Esophagus muscularis mucosa (tissue), 4 donors: ENCODE measurements around the gene TMEM59. TPM values are rescaled to one million over a fixed set of nuclear protein-coding genes. Genes with fewer than 3 reads are reported as not detected.

Experiments used
- DNase-seq: peaks from one replicate; pipeline ENCODE4 v3.0.0-alpha.2; 2017; ENCODE audit errors: extremely low spot score
- H3K27ac ChIP-seq, 4 donors: fragments of 200-600 bp; sonication (generic); replicated peaks in 1 of 4; 1 replicate in 3 of 4; 2 replicates in 1 of 4; pipeline ENCODE4 v1.5.1; 2016 to 2019; ENCODE audit warnings: mild to moderate bottlenecking in 1 of 4
- H3K27me3 ChIP-seq, 4 donors: fragments of 200-600 bp; sonication (generic); one replicate each; pipeline versions ENCODE4 v1.5.1 to v1.6.0; 2016 to 2019
- H3K36me3 ChIP-seq, 4 donors: fragments of 200-600 bp; sonication (generic); one replicate each; pipeline ENCODE4 v1.5.1; 2016 to 2019
- H3K4me1 ChIP-seq, 4 donors: fragments of 200-600 bp; sonication (generic); one replicate each; pipeline ENCODE4 v1.5.1; 2016 to 2019
- H3K4me3 ChIP-seq, 4 donors: fragments of 200-600 bp; sonication (generic); 1 replicate in 2 of 4; 2 replicates in 2 of 4; pipeline ENCODE4 v1.5.1; 2016 to 2019; ENCODE audit warnings: mild to moderate bottlenecking in 4 of 4, moderate library complexity in 1 of 4
- H3K9me3 ChIP-seq, 4 donors: fragments of 200-600 bp; sonication (generic); 1 replicate in 3 of 4; 2 replicates in 1 of 4; pipeline ENCODE4 v1.5.1; 2016 to 2019
- CTCF ChIP-seq, 3 experiments: fragments of 200-600 bp in 2 of 3; fragments of 450-650 bp in 1 of 3; sonication (generic) in 2 of 3; IDR thresholded peaks; one replicate each; pipeline ENCODE4 v1.5.1; 2017 to 2019; ENCODE audit warnings: antibody characterized with exemption in 3 of 3, mild to moderate bottlenecking in 2 of 3, moderate library complexity in 1 of 3
- EP300 ChIP-seq: sonication (generic); formaldehyde crosslinking; IDR thresholded peaks from one replicate; pipeline ENCODE4 v1.6.1; 2017; ENCODE audit warnings: antibody characterized with exemption
- POLR2A ChIP-seq: fragments of 450-650 bp; IDR thresholded peaks from one replicate; pipeline ENCODE4 v1.6.1; 2017; ENCODE audit warnings: antibody characterized with exemption, moderate library complexity, mild to moderate bottlenecking, low read depth
- POLR2AphosphoS5 ChIP-seq, 2 donors: sonication (generic); formaldehyde crosslinking; IDR thresholded peaks; one replicate each; pipeline ENCODE4 v1.6.1; 2017; ENCODE audit warnings: antibody characterized with exemption in 2 of 2
- WGBS: methylation state at CpG from one replicate; pipeline ENCODE4 v1.1.5; 2018; 5-methylcytosine and 5-hydroxymethylcytosine counted together
- intact Hi-C: fragments of 100-400 bp; cut with DNase I; formaldehyde crosslinking; loops from one replicate; pipeline ENCODE4 v1.15.1; 2023
- total RNA-seq, 4 donors: library from RNA; depleted of rRNA; stranded (reverse); fragments of >200 nt; gene quantifications; one replicate each; pipeline versions ENCODE4 v1.1.0 to v1.2.1, GENCODE V29; 2016

The TMEM59 gene
- total RNA-seq, 4 donors from 2014 or later: 238 to 334 (median 288) TPM

GRCh38 chr1:54086754-54087153 lies 33.8 kb upstream of the TMEM59 start:
- no peaks in the 10 kb centered on the region for H3K9me3 ChIP-seq
- H3K4me3 ChIP-seq: no peak overlapping the region
- TF ChIP-seq CTCF (IDR thresholded peaks at IDR 0.05) (no peak), EP300 (no peak), POLR2A (no peak), POLR2AphosphoS5 (IDR thresholded peaks at IDR 0.05) (no peak)
- peaks cover 0 to 11% (median 0%) of the 10 kb centered on the region in 4 donors for H3K36me3 ChIP-seq
- no peaks in the 10 kb centered on the region for H3K27me3 ChIP-seq
- no peak for DNase-seq
- intact Hi-C loops: no loop called here
- H3K27ac ChIP-seq: no peak overlapping the region
- no peaks in the 10 kb centered on the region for H3K4me1 ChIP-seq
- WGBS: 96% methylated on average over 1 of the region's 1 CpG

GRCh38 chr1:54084794-54085193 lies 31.8 kb upstream of the TMEM59 start:
- intact Hi-C loops: no loop called here
- DNase-seq: no peak
- Histone ChIP-seq H3K4me3 (no peak overlapping the region), H3K27ac (no peak overlapping the region), H3K27me3 (no peaks in the 10 kb centered on the region), H3K9me3 (no peaks in the 10 kb centered on the region), H3K4me1 (no peaks in the 10 kb centered on the region), H3K36me3 (peaks cover 0 to 10% (median 0%) of the 10 kb centered on the region in 4 donors)
- TF ChIP-seq EP300 (no peak), CTCF (IDR thresholded peaks at IDR 0.05) (no peak), POLR2AphosphoS5 (IDR thresholded peaks at IDR 0.05) (no peak), POLR2A (no peak)
- 94% methylated on average over 2 of the region's 2 CpGs for WGBS

- peaks cover 0 to 6% (median 0%) of the 10 kb centered on the region in 4 donors for H3K36me3 ChIP-seq
- no peak for DNase-seq
- H3K4me3 ChIP-seq: no peak overlapping the region
- H3K27me3 ChIP-seq: no peaks in the 10 kb centered on the region
- H3K27ac ChIP-seq: no peak overlapping the region
- intact Hi-C loops: no loop called here
- no peaks in the 10 kb centered on the region for H3K9me3 ChIP-seq
- no peak for TF ChIP-seq EP300
- TF ChIP-seq POLR2AphosphoS5 (IDR thresholded peaks at IDR 0.05): peak in 1 of 2 donors; percentile 8
- TF ChIP-seq CTCF (IDR thresholded peaks at IDR 0.05): peak; percentile 51 to 71 (median 56)
- no peak for TF ChIP-seq POLR2A
- H3K4me1 ChIP-seq: no peaks in the 10 kb centered on the region
- 88% methylated on average over 8 of the region's 8 CpGs for WGBS
Measured at GRCh38 chr1:54081306-54082270, 28.6 kb upstream of the TMEM59 start.

GRCh38 chr1:54080598-54081049 lies 27.6 kb upstream of the TMEM59 start:
- intact Hi-C loops: no loop called here

More at GRCh38 chr1:54080598-54081049, 27.6 kb upstream of the TMEM59 start:
- H3K4me1 ChIP-seq: no peaks in the 10 kb centered on the region
- no peak for DNase-seq
- no peaks in the 10 kb centered on the region for H3K9me3 ChIP-seq
- peaks cover 0 to under 1% (median 0%) of the 10 kb centered on the region in 4 donors for H3K36me3 ChIP-seq
- no peaks in the 10 kb centered on the region for H3K27me3 ChIP-seq
- TF ChIP-seq POLR2A (no peak), POLR2AphosphoS5 (IDR thresholded peaks at IDR 0.05) (no peak), CTCF (IDR thresholded peaks at IDR 0.05) (no peak), EP300 (no peak)
- no peak overlapping the region for H3K27ac ChIP-seq
- H3K4me3 ChIP-seq: no peak overlapping the region
- 94% methylated on average over 2 of the region's 2 CpGs for WGBS
